ENCODE results near the gene NDUFA7. TPM values are rescaled to one million over a fixed set of nuclear protein-coding genes. Genes with fewer than 3 reads are reported as not detected.
"Not testable (repeated sequence)": the region's sequence is repeated elsewhere in the genome, so short reads cannot be mapped to it uniquely, and the experiment has no call there.

The NDUFA7 gene
- 10.5 TPM for total RNA-seq

DNA sequence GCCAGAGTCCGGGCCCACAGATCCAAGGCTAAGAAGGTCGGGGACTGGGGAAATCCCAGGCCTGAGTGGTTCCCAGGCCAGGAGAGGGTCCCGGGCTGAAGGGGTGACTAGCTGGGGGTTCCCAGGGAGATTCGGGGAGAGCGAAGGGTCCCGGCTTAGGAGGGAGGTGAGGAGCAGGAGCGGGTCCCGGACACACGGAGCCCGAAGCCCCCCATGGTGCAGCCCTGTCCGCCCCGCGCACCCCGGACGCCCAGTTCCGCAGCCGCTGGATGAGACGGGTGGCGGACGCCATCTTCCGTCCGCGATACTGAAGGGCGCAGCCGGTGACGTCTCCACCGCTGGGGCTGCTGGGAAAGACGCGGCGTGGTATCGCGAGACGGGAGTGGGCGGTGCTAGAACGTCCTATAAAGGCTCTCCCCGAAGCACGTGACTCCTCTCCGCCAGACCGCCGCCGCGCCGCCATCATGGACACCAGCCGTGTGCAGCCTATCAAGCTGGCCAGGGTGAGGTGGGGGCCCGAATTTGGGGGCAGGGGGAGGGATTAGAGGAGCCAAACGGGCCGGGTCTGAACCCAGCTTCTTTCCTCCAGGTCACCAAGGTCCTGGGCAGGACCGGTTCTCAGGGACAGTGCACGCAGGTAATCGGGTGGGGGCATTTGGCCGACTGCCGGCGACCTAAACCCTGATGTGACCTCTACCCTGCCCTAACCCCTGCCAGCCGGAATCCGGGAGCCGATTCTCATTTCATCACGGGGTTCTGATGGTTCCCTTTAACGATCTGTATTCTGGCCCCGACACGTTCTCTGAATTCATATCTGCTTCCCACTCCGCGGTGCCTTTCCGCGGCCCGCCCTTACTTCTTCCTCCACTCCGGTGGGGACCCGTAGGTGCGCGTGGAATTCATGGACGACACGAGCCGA, at the start of gene NDUFA7, which contains the start of gene RPS28:
TSS of gene NDUFA7 (minus strand) at position 309 of the 919 bp plus-strand sequence. CDS start at position 292, 17 bp downstream.
TSS of gene RPS28 (plus strand) at position 430 of the 919 bp plus-strand sequence. CDS start at position 465, 35 bp downstream.
- DNase-seq: peak; percentile 91

DNA sequence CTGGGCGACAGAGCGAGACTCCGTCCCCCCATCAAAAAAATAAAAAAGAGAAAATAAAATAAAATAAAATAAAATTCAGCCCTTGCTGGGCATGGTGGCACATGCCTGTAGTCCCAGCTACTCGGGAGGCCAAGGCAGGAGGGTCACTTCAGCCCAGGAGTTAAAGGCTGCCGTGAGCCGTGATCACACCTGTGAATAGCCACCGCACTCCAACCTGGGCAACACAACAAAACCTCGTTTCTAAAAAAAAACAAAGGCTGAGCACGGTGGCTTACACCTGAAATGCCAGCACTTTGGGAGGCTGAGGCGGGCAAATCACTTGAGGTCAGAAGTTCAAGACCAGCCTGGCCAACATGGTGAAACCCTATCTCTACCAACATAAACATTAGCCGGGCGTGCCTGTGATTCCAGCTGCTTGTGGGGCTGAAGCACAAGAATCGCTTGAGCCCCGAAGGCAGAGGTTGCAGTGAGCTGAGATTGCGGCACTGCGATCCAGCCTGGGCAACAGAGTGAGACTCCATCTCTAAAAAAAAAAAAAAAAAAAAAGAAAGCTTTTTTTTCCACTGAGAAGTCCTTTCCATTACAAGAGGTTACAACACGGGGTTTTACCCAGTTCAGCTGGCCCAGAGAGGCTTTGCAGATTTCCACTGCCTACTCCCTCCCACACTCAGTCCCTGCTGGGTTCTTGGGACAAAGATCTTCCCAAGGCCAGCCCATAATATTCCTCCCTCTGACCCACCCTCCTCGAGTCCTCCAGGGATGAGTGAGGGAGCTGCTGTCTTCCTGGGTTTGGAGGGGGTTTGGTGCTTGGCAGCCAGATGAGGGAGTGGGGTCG, 49.2 kb upstream of the NDUFA7 start:
- no peak for DNase-seq

- DNase-seq: peak; percentile 36
Observed at GRCh38 chr19:8367327-8368001, 46.3 kb upstream of the NDUFA7 start.

DNA sequence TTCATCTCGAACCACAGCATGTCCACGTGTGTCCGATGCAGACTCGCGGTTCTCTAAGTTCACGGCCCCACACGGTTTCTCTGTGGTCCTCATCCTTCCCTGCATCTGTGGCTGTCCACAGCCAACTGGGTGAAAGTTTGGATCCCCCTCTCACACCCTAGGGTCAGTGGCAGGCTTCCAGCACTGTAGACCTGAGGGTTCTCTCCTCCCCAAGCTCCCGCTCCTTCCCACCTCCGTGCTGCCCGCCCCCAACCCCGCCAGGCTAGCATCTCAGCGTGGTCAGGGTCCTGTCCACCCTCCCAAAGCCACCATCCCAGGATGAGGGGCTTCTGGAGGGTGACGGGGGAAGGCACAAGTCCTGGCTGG, 45.8 kb upstream of the NDUFA7 start:
- DNase-seq: no peak

DNA sequence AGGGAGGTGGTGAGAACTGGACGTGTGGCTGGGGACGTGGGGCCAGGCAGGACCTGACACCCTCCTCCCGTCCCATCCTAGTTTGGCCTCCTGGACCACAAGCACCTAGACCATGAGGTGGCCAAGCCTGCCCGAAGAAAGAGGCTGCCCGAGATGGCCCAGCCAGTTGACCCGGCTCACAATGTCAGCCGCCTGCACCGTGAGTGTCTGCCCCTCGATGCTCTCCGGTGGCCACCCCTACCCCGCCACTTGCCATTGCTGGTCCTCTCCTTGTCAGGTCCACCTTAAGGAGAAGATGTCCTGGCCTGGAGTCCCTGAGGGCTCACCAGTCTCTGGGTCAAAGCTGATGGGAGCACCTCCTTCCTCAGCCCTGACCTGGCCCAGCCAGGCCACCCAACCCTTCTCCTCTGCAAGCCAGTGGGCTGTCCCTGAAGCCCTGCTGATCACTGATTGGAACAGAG, 45.0 kb upstream of the NDUFA7 start:
- no peak for DNase-seq

DNA sequence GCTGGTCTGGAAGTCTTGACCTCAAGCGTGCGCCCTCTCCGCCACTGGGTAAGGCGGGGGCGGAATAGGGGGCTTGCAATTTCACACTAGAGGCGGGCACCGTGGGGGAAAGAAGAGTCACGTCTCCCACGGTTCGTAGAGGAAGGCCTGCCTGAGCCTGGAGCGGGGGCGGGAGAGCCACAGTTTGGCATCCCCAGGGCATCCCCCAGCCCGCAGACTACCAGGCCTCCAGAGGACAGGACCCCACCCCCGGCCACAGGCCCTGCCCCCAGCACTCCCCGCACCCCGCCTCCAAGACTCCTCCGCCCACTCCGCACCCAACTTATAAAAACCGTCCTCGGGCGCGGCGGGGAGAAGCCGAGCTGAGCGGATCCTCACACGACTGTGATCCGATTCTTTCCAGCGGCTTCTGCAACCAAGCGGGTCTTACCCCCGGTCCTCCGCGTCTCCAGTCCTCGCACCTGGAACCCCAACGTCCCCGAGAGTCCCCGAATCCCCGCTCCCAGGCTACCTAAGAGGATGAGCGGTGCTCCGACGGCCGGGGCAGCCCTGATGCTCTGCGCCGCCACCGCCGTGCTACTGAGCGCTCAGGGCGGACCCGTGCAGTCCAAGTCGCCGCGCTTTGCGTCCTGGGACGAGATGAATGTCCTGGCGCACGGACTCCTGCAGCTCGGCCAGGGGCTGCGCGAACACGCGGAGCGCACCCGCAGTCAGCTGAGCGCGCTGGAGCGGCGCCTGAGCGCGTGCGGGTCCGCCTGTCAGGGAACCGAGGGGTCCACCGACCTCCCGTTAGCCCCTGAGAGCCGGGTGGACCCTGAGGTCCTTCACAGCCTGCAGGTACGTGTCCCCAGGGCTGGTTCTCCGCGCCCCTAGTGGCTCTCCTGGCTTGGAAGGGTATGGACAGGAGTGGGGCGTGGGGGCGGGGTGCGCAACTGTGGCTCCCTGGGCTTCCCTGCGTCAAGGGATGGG, 42.9 kb upstream of the NDUFA7 start, which contains the start of gene ANGPTL4:
TSS of gene ANGPTL4 (plus strand) at position 353 of the 969 bp plus-strand sequence. CDS start at position 520, 167 bp downstream.
- DNase-seq: no peak

GRCh38 chr19:8361921-8362793, 41.0 kb upstream of the NDUFA7 start:
- peak; percentile 72 for DNase-seq

DNA sequence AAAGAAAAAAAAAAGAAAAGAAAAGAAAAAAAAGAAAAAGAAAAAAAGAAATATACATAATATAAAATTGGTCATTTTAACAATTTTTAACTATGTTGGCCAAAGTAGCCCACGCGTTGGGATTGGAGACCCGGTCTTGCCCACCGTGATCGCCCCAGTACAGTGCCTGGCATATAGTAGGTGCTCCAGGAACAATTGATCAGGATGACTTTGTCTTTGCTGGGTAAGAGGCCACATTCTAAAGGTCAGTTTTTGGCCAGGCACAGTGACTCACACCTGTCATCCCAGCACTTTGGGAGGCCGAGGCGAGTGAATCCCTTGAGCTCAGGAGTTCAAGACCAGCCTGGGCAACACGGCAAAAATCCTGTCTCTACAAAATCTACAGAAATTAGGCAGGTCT, 39.0 kb upstream of the NDUFA7 start:
- DNase-seq: no peak

- no peak for DNase-seq
Observed at GRCh38 chr19:8358948-8359347, 37.8 kb upstream of the NDUFA7 start.

GRCh38 chr19:8357007-8357521, 35.9 kb upstream of the NDUFA7 start:
- DNase-seq: no peak

GRCh38 chr19:8355631-8356402, 34.6 kb upstream of the NDUFA7 start:
- no peak for DNase-seq

DNA sequence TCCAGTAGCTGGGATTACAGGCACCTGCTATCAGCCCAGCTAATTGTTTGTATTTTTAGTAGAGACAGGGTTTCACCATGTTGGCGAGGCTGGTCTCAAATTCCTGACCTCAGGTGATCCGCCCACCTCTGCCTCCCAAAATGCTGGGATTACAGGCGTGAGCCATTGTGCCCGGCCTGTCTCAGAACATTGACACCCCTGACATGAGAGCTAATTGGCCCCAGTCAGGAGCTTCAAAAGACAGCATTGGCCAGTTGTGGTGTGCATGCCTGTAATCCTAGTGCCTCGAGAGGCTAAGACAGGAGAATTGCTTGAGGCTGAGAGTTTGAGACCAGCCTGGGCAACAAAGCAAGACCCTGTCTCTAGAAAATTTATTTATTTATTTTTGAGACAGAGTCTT, 31.7 kb upstream of the NDUFA7 start:
- not testable (repeated sequence) for DNase-seq

- no peak for DNase-seq
Observed at GRCh38 chr19:8352134-8352827, 31.1 kb upstream of the NDUFA7 start.

GRCh38 chr19:8349629-8350372, 28.6 kb upstream of the NDUFA7 start:
- DNase-seq: not testable (repeated sequence)

- DNase-seq: no peak
Observed at GRCh38 chr19:8343483-8343844, 22.3 kb upstream of the NDUFA7 start.

GRCh38 chr19:8342684-8343482, 21.7 kb upstream of the NDUFA7 start, which contains the start of gene KANK3:
KANK3 (minus strand) TSS chr19:8343262; CDS start chr19:8337828, 5,434 bp downstream.
- DNase-seq: peak; percentile 82

DNA sequence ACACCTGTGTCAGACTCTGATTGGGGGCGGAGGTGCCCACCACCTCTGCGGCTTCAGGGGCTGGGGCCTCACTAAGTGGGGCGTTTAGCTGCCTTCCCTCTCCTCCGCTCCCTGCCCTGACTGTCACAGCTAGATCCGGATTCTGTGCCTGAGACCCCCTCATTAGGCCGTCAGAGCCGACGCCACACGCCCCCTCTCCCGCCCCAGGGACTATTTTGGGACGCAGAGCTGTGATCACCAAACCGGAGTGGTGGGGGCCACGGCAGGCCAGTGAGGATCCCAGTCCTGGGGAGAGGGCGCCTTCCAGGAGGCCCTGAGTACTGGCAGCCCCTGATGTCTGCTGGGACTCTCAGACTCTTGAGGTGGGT, 21.1 kb upstream of the NDUFA7 start:
- no peak for DNase-seq
